Fibroblast of skin of right biceps (primary cell): ENCODE measurements around the gene ARHGAP11A.

Experiments used
- DNase-seq: peaks from one replicate; pipeline ENCODE4 v3.0.0-alpha.2; 2013

The ARHGAP11A gene

DNA sequence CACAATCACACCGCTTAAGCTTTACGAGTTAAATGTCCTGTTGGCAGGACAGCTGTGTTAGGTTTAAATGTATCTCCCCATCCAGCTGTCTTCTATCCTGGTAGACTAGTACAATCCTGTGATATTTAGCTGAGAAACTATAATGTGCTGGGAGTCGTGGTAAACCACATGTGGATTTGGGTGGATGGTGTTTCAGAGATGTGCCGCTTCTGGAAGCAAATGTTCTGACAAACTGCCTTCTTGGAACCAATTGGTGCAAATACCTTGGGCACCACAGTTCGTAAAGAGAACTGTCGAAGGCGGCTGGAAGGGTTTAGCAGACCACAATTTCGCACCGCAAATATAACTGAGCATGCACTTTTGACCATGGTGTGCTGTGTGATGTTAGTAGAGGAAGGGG, 41.2 kb downstream of the ARHGAP11A start:
- DNase-seq = no peak

GRCh38 chr15:32657198-32657883, 42.0 kb downstream of the ARHGAP11A start:
- DNase-seq = no peak

DNA sequence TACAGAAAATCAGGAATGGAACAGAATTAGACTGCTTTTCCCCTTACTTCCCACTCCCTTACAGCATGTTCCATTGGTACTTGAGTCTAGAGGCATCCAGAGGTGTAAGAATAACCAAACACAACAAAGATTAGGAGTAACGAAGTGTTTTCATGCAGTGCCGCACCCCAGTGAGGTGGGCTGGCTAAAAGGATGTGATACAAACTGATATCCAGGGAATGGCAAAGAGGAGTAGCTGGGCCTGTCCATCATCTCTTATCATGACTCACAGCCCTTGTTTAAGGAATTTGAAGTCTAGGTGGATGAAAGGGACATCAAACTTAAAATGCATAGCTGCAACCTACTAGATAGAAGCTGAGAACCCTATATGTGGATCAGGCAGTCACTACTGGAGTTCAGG, 42.6 kb downstream of the ARHGAP11A start:
- no peak for DNase-seq

GRCh38 chr15:32659340-32660155, 44.2 kb downstream of the ARHGAP11A start:
- peak; percentile 90 for DNase-seq

- no peak for DNase-seq
Observed at GRCh38 chr15:32663671-32664070, 48.4 kb downstream of the ARHGAP11A start.

DNA sequence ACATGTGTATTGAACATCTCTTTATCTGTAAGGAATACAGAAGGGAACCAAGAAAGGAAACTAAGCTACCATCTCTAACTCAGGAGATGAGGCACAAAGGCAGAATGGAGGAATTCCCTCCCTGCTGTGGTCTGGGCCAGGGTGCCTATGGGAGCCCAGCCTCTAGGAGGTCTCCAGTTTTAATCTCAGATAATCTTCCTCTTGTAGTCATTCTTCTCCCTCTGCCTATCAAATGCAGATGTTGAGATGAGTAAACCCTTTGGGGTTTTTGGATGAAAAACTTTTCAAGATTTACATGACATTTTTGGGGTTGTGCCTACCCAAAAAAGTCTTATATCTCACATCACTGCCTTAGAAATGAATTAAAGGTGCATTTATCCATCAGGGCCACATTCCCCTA, 49.5 kb downstream of the ARHGAP11A start:
- peak; percentile 54 for DNase-seq

DNA sequence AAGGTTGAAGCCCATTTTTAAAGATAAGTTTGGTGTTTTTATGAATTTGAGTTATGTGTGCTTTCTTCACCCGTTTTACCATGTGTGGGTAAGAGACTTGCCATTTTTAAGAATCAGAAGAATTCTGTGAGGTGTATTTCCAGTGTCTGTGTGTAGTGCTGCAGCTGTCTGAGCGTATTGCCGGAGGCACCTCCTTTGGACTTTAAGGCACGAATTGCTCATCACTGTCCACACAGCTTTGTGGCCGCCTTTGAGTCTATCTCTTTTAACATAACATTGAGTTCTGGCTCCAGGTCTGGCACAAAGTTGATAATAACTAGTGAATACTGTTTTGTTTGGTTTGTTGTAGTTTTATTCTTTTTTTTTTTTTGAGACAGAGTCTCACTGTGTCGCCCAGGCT, 52.0 kb downstream of the ARHGAP11A start:
- DNase-seq = no peak

- peak; percentile 51 for DNase-seq
Observed at GRCh38 chr15:32668942-32669341, 53.6 kb downstream of the ARHGAP11A start.

GRCh38 chr15:32669896-32670611, 54.8 kb downstream of the ARHGAP11A start:
- DNase-seq = peak; percentile 89

GRCh38 chr15:32670623-32671022, 55.3 kb downstream of the ARHGAP11A start:
- DNase-seq = no peak

DNA sequence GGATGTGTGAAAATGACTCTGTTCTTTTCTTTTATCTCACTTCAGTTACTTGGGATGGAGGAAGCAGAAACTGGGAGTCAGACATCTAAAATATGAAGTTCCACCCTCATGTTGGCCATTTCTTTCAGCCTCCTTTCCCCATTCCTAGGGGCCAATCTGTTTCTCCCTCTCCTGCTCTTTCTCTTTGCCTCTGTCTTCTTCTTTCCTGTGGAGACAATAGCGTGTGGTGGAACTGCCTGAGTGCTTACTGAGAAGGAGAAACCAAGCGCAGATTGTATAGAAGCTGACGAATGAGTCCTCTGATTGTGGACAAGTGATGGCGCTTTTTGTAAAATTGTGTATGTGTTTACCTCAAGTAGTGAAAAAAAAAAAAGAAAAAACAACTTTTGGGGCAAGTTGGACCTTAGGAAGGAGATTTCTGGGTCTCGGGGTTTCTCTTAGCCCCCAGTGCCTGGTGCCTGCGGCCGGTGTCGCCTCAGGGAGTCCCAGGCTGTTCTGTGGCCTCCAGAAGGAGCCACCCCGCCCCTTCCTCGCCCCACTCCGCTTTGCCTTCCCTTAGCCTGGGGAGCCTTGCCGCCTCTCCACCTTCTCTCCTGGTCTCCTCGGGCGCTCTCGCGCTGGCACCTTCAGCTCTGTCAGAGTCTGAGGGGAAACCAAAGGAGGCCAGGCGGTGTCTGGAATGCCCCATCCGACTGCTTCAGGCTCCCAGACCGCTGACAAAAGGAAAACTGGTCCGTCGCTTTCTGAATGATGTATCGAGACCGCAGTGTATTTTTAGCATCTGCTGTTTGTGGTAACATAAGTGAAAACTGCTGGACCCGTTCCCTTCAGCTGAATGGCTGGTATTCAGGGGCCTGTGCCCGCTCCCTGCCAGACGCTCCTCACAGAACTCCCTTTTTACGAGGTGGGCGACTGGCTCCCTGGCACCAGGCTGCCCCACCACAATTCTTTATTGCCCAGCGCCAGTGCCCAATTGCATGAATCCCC, 56.3 kb downstream of the ARHGAP11A start:
- DNase-seq = peak; percentile 93

DNA sequence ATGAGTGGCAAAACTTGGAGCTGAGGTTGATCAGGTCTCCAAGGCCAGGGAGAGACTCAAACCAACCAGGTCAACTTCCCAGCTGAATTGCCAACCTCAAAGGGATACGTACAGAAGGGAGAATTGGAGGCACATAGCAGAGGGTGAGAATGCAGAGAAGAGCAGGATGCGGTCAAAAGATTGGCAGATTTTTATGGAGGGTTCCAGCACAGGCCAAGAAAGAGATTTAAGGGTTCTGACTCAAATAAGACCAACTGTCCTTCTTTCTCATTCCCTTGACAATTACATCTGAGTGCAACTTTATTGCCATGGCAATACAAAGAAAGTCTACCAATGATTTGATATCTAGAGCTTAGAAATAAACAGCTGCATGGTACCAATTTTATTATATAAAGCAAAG, 59.4 kb downstream of the ARHGAP11A start:
- DNase-seq = no peak

DNA sequence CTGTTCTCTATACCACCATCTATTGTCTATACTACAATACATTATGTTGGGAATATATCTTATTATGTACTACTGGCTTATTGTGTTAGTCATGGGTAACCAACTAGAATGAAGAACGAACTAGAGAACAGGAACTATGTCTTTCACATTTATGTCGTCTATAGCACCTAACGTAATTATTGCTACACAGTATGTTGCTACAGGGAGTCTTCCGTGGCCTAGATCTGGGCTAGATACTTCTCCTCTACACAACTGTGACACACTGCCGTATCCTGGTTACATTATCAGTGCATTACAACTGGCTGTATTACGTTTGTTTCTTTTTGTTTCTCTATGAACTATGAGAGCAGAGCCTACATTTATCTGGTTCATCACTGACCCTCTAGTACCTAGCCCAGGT, 60.2 kb downstream of the ARHGAP11A start:
- DNase-seq = no peak

DNA sequence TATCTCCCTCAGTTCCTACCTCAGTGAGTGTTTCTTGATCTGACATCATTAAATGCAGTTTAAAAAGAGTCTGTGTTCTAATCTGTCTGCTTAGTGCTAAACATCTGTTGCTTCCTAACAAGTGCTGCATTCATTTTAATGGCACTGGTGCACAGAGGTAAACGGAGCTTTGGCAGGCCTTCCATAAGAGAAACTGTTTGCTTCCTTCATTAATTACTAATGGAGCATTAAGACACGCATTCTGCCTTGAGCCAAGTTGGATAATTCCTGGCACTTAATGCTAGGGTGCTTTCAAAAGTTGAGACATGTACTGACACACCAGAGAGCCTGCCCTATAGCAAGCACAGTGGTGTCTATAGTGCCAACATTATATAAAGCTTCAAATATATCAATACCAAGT, 60.9 kb downstream of the ARHGAP11A start:
- DNase-seq = no peak

GRCh38 chr15:32677238-32677750, 62.0 kb downstream of the ARHGAP11A start:
- DNase-seq = peak; percentile 50

GRCh38 chr15:32679298-32679690, 64.0 kb downstream of the ARHGAP11A start:
- no peak for DNase-seq

GRCh38 chr15:32682569-32682968, 67.3 kb downstream of the ARHGAP11A start:
- DNase-seq = peak; percentile 98

DNA sequence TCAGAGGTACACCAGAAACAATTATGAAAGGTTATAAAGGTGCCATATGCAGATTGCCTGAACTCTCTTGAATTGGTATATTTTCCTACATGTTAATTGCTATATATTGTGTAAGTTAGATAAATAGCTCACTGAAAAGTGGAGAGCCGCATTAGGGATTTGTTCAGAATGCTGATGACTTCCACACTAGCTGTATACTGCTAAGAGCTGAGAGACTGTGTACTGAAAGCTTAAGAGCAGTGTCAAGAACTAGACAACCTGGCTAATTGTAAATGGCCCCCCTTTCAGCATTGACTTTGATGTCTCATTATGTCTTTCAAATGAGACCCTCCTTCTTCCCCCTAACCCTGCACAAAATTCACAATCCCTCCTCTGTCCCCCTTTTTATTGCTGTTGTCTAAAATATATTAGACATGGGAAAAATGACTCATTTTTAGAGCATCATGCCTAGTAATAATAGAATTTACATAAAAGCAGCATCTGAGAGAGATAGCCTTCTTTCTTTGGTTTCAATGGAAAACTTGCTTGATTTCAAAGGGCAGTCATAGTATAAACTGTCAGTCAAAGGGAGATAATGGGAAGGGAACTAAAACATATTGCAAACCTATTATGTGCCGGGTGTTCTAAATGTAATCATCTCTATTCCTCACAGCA, 67.8 kb downstream of the ARHGAP11A start:
- DNase-seq = peak; percentile 32

- peak; percentile 98 for DNase-seq
Observed at GRCh38 chr15:32683906-32684584, 68.7 kb downstream of the ARHGAP11A start.

- DNase-seq = peak; percentile 81
Observed at GRCh38 chr15:32685576-32685975, 70.3 kb downstream of the ARHGAP11A start.

DNA sequence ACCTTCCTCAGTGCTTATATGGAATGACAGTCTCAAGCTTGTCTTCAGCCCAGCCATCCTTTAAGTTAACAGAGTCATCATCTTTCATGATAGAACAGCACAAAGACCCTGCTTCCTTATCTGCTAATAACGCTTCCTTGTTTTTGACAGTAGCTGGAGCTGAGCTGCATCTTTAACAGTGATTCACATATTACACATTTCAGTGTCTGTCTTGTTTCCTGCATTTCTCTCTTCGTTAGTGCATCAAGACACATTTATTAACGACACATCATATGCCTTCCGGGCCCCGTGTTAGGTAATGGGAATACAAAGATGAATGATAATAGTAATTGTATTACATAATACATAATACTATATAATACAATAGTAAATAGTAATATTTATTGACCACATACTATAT, 72.3 kb downstream of the ARHGAP11A start:
- DNase-seq = peak; percentile 88
